IMR-90 (cell line): ENCODE results near the gene CLDN24. TPM values are rescaled to one million over a fixed set of nuclear protein-coding genes. Genes with fewer than 3 reads are reported as not detected.

Experiments
- ATAC-seq: fragments of 200-7000 bp; cut with Tn5 transposase; 2 replicates; pipeline ENCODE4 v1.9.1; 2020; ENCODE audit warnings: low read depth, mild to moderate bottlenecking, moderate library complexity
- BruUV-seq: library from RNA; stranded (reverse); fragments of 400-500 nt; replicated peaks from 2 replicates; lab custom pipeline; 2021; lab: Mats Ljungman, UMichigan
- CTCF ChIA-PET: fragments of 300-600 bp; formaldehyde crosslinking; extraction: SDS; loops from one replicate; lab custom pipeline; 2021; ENCODE audit warnings: antibody characterized with exemption; lab: Yijun Ruan, JAX
- POLR2A ChIA-PET: fragments of 300-600 bp; sonication (Branson Sonifier 250); formaldehyde crosslinking; loops from one replicate; lab custom pipeline; 2022; ENCODE audit warnings: antibody characterized with exemption; ENCODE audit not compliant: unreplicated experiment; lab: Charles Lee
- DNase-seq: peaks from one replicate; pipeline ENCODE4 v3.0.0; 2013
- H2AFZ ChIP-seq: replicated peaks from 2 replicates; pipeline ENCODE3; 2013; ENCODE audit warnings: low read length, mild to moderate bottlenecking; ENCODE audit not compliant: poor library complexity
- H2AK5ac ChIP-seq: 2 replicates; pipeline ENCODE4 v1.6.1; 2013; ENCODE audit warnings: low read depth, low read length, inconsistent platforms
- H2AK9ac ChIP-seq: replicated peaks from 2 replicates; pipeline ENCODE3; 2013; ENCODE audit warnings: mild to moderate bottlenecking, low read depth, low read length, moderate library complexity; ENCODE audit not compliant: poor library complexity
- H2BK120ac ChIP-seq: 2 replicates; pipeline ENCODE4 v1.6.1; 2013; ENCODE audit warnings: low read depth, low read length, inconsistent platforms
- H2BK15ac ChIP-seq: 3 replicates; pipeline ENCODE4 v1.6.1; 2013; ENCODE audit warnings: low read depth, low read length, inconsistent platforms
- H2BK20ac ChIP-seq: 2 replicates; pipeline ENCODE4 v1.6.1; 2013; ENCODE audit warnings: low read depth, mild to moderate bottlenecking, inconsistent platforms, low read length, moderate library complexity
- H2BK5ac ChIP-seq: 2 replicates; pipeline ENCODE4 v1.6.1; 2013; ENCODE audit warnings: mild to moderate bottlenecking, low read depth, low read length, inconsistent platforms; ENCODE audit not compliant: poor library complexity, severe bottlenecking
- H3K14ac ChIP-seq: replicated peaks from 2 replicates; pipeline ENCODE4 v1.6.1; 2013; ENCODE audit warnings: low read depth, low read length, inconsistent platforms
- H3K18ac ChIP-seq: 2 replicates; pipeline ENCODE4 v1.6.1; 2013; ENCODE audit warnings: low read depth, low read length, control low read depth
- H3K23ac ChIP-seq: 2 replicates; pipeline ENCODE4 v1.6.1; 2013; ENCODE audit warnings: low read depth, low read length, inconsistent platforms
- H3K27ac ChIP-seq: 2 replicates; pipeline ENCODE4 v1.5.1; 2013; ENCODE audit warnings: mild to moderate bottlenecking, control low read depth, low read length; ENCODE audit not compliant: insufficient read depth
- H3K27me3 ChIP-seq: 2 replicates; pipeline ENCODE4 v1.6.1; 2013; ENCODE audit warnings: low read length; ENCODE audit not compliant: control insufficient read depth, insufficient read depth
- H3K36me3 ChIP-seq: 2 replicates; pipeline ENCODE4 v1.6.1; 2013; ENCODE audit warnings: low read length, mixed read lengths; ENCODE audit not compliant: control insufficient read depth, insufficient read depth
- H3K4ac ChIP-seq: 2 replicates; pipeline ENCODE4 v1.6.1; 2013; ENCODE audit warnings: low read depth, low read length, inconsistent platforms
- H3K4me1 ChIP-seq: 2 replicates; pipeline ENCODE4 v1.6.1; 2013; ENCODE audit warnings: low read length, mixed read lengths; ENCODE audit not compliant: control insufficient read depth, insufficient read depth
- H3K4me2 ChIP-seq: 2 replicates; pipeline ENCODE4 v1.6.1; 2013; ENCODE audit warnings: low read depth, mild to moderate bottlenecking, control low read depth, low read length, moderate library complexity
- H3K4me3 ChIP-seq: 2 replicates; pipeline ENCODE4 v1.5.1; 2013; ENCODE audit warnings: low read depth, mild to moderate bottlenecking, control low read depth, low read length, moderate library complexity; ENCODE audit not compliant: insufficient read depth
- H3K56ac ChIP-seq: 2 replicates; pipeline ENCODE4 v1.6.1; 2013; ENCODE audit warnings: low read length, inconsistent platforms; ENCODE audit not compliant: insufficient read depth; ENCODE audit errors: extremely low read depth
- H3K79me1 ChIP-seq, 2 experiments: 2 replicates each; pipeline ENCODE4 v1.6.1; 2013; ENCODE audit warnings: low read length in 2 of 2, inconsistent platforms in 1 of 2, low read depth in 1 of 2
- H3K9ac ChIP-seq: 2 replicates; pipeline ENCODE4 v1.6.1; 2013; ENCODE audit warnings: low read depth, low read length, control low read depth
- H3K9me1 ChIP-seq: 2 replicates; pipeline ENCODE4 v1.6.1; 2013; ENCODE audit warnings: low read length, inconsistent platforms; ENCODE audit not compliant: insufficient read depth
- H3K9me3 ChIP-seq: 2 replicates; pipeline ENCODE4 v1.6.1; 2013; ENCODE audit warnings: low read length; ENCODE audit not compliant: control insufficient read depth, insufficient read depth
- H4K20me1 ChIP-seq: 2 replicates; pipeline ENCODE4 v1.6.1; 2013; ENCODE audit warnings: low read length, inconsistent platforms; ENCODE audit not compliant: insufficient read depth
- H4K5ac ChIP-seq: 2 replicates; pipeline ENCODE4 v1.6.1; 2013; ENCODE audit warnings: mild to moderate bottlenecking, low read depth, low read length, control low read depth
- H4K8ac ChIP-seq, 2 experiments: 2 replicates each; pipeline ENCODE4 v1.6.1; 2013; ENCODE audit warnings: low read depth in 2 of 2, low read length in 2 of 2, control low read depth in 1 of 2, inconsistent platforms in 1 of 2
- H4K91ac ChIP-seq: 2 replicates; pipeline ENCODE4 v1.6.1; 2013; ENCODE audit warnings: low read depth, low read length, inconsistent platforms; ENCODE audit not compliant: insufficient read depth
- BHLHE40 ChIP-seq: fragments of 150-350 bp; IDR thresholded peaks from 2 replicates; pipeline ENCODE4 v1.6.1; 2016; ENCODE audit warnings: mild to moderate bottlenecking, low read depth, low read length
- CEBPB ChIP-seq: IDR thresholded peaks from 2 replicates; pipeline ENCODE4 v1.6.1; 2012; ENCODE audit warnings: low read depth, low read length, improper control_type of control experiment
- CHD1 ChIP-seq: IDR thresholded peaks from 2 replicates; pipeline ENCODE4 v1.6.1; 2012; ENCODE audit warnings: low read depth, low read length, improper control_type of control experiment
- FOS ChIP-seq: fragments of 150-350 bp; IDR thresholded peaks from 2 replicates; pipeline ENCODE4 v1.6.1; 2016; ENCODE audit warnings: low read depth, low read length
- MAFK ChIP-seq: IDR thresholded peaks from 2 replicates; pipeline ENCODE4 v1.6.1; 2012; ENCODE audit warnings: low read depth, low read length, improper control_type of control experiment
- MAZ ChIP-seq: IDR thresholded peaks from 2 replicates; pipeline ENCODE4 v1.6.1; 2012; ENCODE audit warnings: low read depth, mild to moderate bottlenecking, low read length, improper control_type of control experiment, moderate library complexity, borderline replicate concordance
- MXI1 ChIP-seq: IDR thresholded peaks from 2 replicates; pipeline ENCODE4 v1.6.1; 2012; ENCODE audit warnings: low read depth, mild to moderate bottlenecking, low read length, moderate library complexity, borderline replicate concordance
- NFE2L2 ChIP-seq: fragments of 150-350 bp; IDR thresholded peaks from 2 replicates; pipeline ENCODE4 v1.6.1; 2016; ENCODE audit warnings: low read depth, mild to moderate bottlenecking, low read length
- POLR2A ChIP-seq: IDR thresholded peaks from 2 replicates; pipeline ENCODE4 v1.6.1; 2012; ENCODE audit warnings: mild to moderate bottlenecking, low read depth, low read length
- RAD21 ChIP-seq: IDR thresholded peaks from 2 replicates; pipeline ENCODE4 v1.6.1; 2012; ENCODE audit warnings: low read length, improper control_type of control experiment
- RCOR1 ChIP-seq: IDR thresholded peaks from 2 replicates; pipeline ENCODE4 v1.6.1; 2012; ENCODE audit warnings: mild to moderate bottlenecking, low read length, improper control_type of control experiment; ENCODE audit not compliant: insufficient replicate concordance
- RFX5 ChIP-seq: IDR thresholded peaks from 2 replicates; pipeline ENCODE4 v1.8.0; 2012; ENCODE audit warnings: low read depth, mild to moderate bottlenecking, low read length, moderate library complexity
- WGBS, 2 experiments: methylation state at CpG; one replicate each; pipeline versions ENCODE4 v1.1.5 to v1.1.7; 2013; ENCODE audit warnings: missing lambda C conversion rate in 2 of 2; ENCODE audit not compliant: insufficient read length in 1 of 2; ENCODE audit errors: extremely low coverage in 2 of 2; 5-methylcytosine and 5-hydroxymethylcytosine counted together
- dilution Hi-C: fragments of 300-500 bp; cut with HindIII; formaldehyde crosslinking; loops from one replicate; pipeline ENCODE4 v1.14.3; 2018; ENCODE audit warnings: low sequenced_read_pairs; ENCODE audit not compliant: unreplicated experiment
- in situ Hi-C: fragments of 300-500 bp; cut with MboI; formaldehyde crosslinking; loops from 3 replicates; pipeline ENCODE4 v1.14.3; 2019; ENCODE audit warnings: low sequenced_read_pairs, inconsistent platforms, mixed read lengths
- intact Hi-C: fragments of 100-400 bp; cut with micrococcal nuclease; formaldehyde crosslinking; loops from 2 replicates; pipeline ENCODE4 v1.10.0; 2022
- polyA plus RNA-seq, 3 experiments: library from polyadenylated mRNA; depleted of rRNA; stranded (reverse); fragments of >200 nt; gene quantifications; 2 replicates each; pipeline ENCODE4 v1.2.3, GENCODE V29; 2012; ENCODE audit warnings: low replicate concordance in 1 of 3
- total RNA-seq: library from RNA; depleted of rRNA; stranded (reverse); fragments of >200 nt; gene quantifications from 2 replicates; pipeline ENCODE4 v1.2.3, GENCODE V29; 2012
- TF ChIP-seq, protein P1 (sequence below): conservative IDR thresholded peaks from 2 replicates; pipeline ENCODE4 v1.5.1; 2012; ENCODE audit warnings: mild to moderate bottlenecking, low read depth, low read length, improper control_type of control experiment
- TF ChIP-seq, protein P2 (sequence below): fragments of 150-350 bp; IDR thresholded peaks from 2 replicates; pipeline ENCODE4 v1.6.1; 2017; ENCODE audit warnings: mild to moderate bottlenecking, antibody characterized with exemption, low read length, low read depth

The CLDN24 gene
- total and polyA plus RNA-seq, 2 of the 4 experiments (the other 2 are of a cell fraction), result not detected

DNA sequence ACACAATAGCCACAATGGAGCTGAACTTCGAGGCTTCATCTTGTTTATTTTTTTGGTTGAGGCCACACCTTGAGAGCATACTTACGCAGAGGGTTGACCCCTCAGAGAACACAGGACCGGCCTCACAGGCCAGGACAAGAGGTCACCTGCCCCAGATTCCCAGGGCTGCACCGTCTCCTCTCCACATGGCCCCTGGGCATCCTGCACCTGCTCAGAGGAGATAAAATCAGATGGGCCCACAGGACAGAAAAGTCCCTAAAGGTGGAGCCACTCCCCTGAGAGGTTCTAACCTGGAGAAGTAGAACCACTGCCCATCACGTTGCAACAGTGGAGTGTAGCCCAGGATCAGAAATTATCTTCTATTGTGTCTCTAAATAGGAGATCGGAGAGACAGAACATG is 1.1 kb upstream of the CLDN24 start:
- intact Hi-C loops (no loop called here), dilution Hi-C loops (no loop called here), in situ Hi-C loops (no loop called here)
- no peak overlapping the region for H3K27ac ChIP-seq
- no peak overlapping the region for H3K14ac ChIP-seq
- ChIA-PET CTCF (interaction anchor here (1.1 kb wide), 1 partner anchor 61 kb away, joined by 3 read pairs; no protein-coding TSS in a partner anchor), POLR2A (no interaction called here)
- 0 out of 2 replicates have a peak, but pooled peaks cover 4% of the 10 kb centered on the region for H3K9me3 ChIP-seq
- no peak overlapping the region for H3K4me3 ChIP-seq
- no peak overlapping the region for H3K4me2 ChIP-seq
- no peak overlapping the region for H2BK20ac ChIP-seq
- no peak overlapping the region for H2AK5ac ChIP-seq
- no peak overlapping the region for H4K5ac ChIP-seq
- WGBS, 2 experiments, result 83% methylated on average over 3 of the region's 6 CpGs; no CpG with 5 or more reads in 1 of the 2 experiments
- no peaks in the 10 kb centered on the region for H3K79me1 ChIP-seq
- no peak overlapping the region for H3K56ac ChIP-seq
- H2BK15ac ChIP-seq, result no peak overlapping the region
- no peak overlapping the region for H2AFZ ChIP-seq
- H4K20me1 ChIP-seq, result no peaks in the 10 kb centered on the region
- H3K9me1 ChIP-seq, result peaks cover 2% of the 10 kb centered on the region; the same call in 1 of the 2 replicates
- no peak overlapping the region for H4K8ac ChIP-seq
- no peak overlapping the region for H2BK120ac ChIP-seq
- H3K23ac ChIP-seq, result no peak overlapping the region
- ATAC-seq (no peak), DNase-seq (no peak)
- no peak overlapping the region for H3K4ac ChIP-seq
- TF ChIP-seq MXI1, result no peak
- TF ChIP-seq RFX5, result no peak
- TF ChIP-seq, protein P1, sequence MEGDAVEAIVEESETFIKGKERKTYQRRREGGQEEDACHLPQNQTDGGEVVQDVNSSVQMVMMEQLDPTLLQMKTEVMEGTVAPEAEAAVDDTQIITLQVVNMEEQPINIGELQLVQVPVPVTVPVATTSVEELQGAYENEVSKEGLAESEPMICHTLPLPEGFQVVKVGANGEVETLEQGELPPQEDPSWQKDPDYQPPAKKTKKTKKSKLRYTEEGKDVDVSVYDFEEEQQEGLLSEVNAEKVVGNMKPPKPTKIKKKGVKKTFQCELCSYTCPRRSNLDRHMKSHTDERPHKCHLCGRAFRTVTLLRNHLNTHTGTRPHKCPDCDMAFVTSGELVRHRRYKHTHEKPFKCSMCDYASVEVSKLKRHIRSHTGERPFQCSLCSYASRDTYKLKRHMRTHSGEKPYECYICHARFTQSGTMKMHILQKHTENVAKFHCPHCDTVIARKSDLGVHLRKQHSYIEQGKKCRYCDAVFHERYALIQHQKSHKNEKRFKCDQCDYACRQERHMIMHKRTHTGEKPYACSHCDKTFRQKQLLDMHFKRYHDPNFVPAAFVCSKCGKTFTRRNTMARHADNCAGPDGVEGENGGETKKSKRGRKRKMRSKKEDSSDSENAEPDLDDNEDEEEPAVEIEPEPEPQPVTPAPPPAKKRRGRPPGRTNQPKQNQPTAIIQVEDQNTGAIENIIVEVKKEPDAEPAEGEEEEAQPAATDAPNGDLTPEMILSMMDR, result no peak
- no peak for TF ChIP-seq NFE2L2
- TF ChIP-seq MAFK, result no peak
- no peak for TF ChIP-seq CHD1
- TF ChIP-seq POLR2A, result no peak
- TF ChIP-seq RAD21, result no peak
- TF ChIP-seq RCOR1, result no peak
- TF ChIP-seq, protein P2, sequence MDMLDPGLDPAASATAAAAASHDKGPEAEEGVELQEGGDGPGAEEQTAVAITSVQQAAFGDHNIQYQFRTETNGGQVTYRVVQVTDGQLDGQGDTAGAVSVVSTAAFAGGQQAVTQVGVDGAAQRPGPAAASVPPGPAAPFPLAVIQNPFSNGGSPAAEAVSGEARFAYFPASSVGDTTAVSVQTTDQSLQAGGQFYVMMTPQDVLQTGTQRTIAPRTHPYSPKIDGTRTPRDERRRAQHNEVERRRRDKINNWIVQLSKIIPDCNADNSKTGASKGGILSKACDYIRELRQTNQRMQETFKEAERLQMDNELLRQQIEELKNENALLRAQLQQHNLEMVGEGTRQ, result no peak
- no peak for TF ChIP-seq BHLHE40
- TF ChIP-seq MAZ, result no peak
- TF ChIP-seq CEBPB, result no peak
- no peak for TF ChIP-seq FOS
- no peak overlapping the region for H4K91ac ChIP-seq
- H3K18ac ChIP-seq, result no peak overlapping the region
- no TSS peak for BruUV-seq
- H3K36me3 ChIP-seq, result peaks cover 3% of the 10 kb centered on the region
- H3K4me1 ChIP-seq, result no peaks in the 10 kb centered on the region
- no peak overlapping the region for H3K9ac ChIP-seq
- no peak overlapping the region for H2BK5ac ChIP-seq
- no peak overlapping the region for H2AK9ac ChIP-seq
- no peaks in the 10 kb centered on the region for H3K27me3 ChIP-seq
